Activated CD4-positive, alpha-beta T cell treated with anti-CD3 and anti-CD28 coated beads, Interleukin-2, amount 10 ng/mL, durations not matched to agents 24 days and 14 days (primary cell): ENCODE measurements around the gene HMX3. TPM values are rescaled to one million over a fixed set of nuclear protein-coding genes. Genes with fewer than 3 reads are reported as not detected.

ENCODE experiments used
- DNase-seq: peaks from one replicate; pipeline ENCODE4 v3.0.0; 2022
- H3K27ac Mint-ChIP-seq: one replicate; pipeline ENCODE4 v1.8.0; 2022; ENCODE audit warnings: mild to moderate bottlenecking, mixed read lengths
- H3K27me3 Mint-ChIP-seq: one replicate; pipeline ENCODE4 v1.8.0; 2022; ENCODE audit warnings: mixed read lengths
- H3K36me3 Mint-ChIP-seq: one replicate; pipeline ENCODE4 v1.8.0; 2022; ENCODE audit warnings: low read depth, mild to moderate bottlenecking, mixed read lengths
- H3K4me1 Mint-ChIP-seq: one replicate; pipeline ENCODE4 v1.8.0; 2021; ENCODE audit warnings: mixed read lengths
- H3K4me3 Mint-ChIP-seq: one replicate; pipeline ENCODE4 v1.8.0; 2022; ENCODE audit warnings: mild to moderate bottlenecking, moderate library complexity, mixed read lengths
- H3K9me3 Mint-ChIP-seq: one replicate; pipeline ENCODE4 v1.8.0; 2021; ENCODE audit warnings: mixed read lengths
- intact Hi-C: fragments of 100-400 bp; cut with micrococcal nuclease; formaldehyde crosslinking; loops from one replicate; pipeline ENCODE4 v1.15.1; 2023
- total RNA-seq: library from RNA; stranded (reverse); gene quantifications from 2 replicates; pipeline ENCODE4 v1.2.3, GENCODE V29; 2022

Gene HMX3
- total RNA-seq, 1 donor from 2014 or later: not detected

DNA sequence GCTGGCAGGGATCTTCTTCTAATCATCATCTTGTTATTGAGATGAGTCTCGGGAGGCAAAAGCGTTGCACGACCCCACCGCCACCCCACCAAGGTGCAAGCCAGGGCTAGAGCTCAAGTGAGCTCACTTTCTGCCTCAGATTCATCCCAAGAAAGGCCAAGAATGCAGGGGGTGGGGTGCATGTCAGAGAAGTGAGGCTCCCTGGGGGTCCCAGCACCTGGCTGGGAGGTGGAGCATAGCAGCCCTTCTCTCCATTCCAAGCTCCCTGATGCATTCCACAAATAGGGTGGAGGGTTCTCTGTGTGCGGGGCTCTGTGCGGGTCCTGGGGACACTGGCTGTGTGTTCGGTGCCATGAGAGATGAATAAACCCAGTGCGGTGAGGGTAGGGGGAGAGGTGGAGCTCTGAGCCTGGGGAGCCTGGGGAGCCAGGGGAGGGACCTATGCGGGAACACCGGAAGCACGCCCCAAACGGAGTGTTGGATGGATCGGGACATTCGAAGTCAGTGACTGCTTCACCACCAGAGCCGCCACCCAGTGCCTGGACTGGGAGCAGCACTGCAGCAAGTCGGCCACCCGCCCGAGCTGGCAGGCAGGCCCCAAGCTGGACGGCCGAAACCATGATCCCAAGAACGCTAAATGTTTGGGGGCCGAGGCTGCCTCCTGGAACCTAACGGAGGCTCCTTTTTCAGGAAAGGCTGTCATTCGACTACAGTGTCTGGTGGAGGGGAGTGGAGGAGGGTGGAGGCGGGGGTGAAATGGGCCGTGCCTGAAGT lies 17.9 kb upstream of the HMX3 start:
- no peak for DNase-seq
- H3K4me3 Mint-ChIP-seq: no peak overlapping the region
- H3K27ac Mint-ChIP-seq: no peak overlapping the region
- peaks cover 37% of the 10 kb centered on the region for H3K27me3 Mint-ChIP-seq
- H3K36me3 Mint-ChIP-seq: no peaks in the 10 kb centered on the region
- no peaks in the 10 kb centered on the region for H3K9me3 Mint-ChIP-seq
- no peaks in the 10 kb centered on the region for H3K4me1 Mint-ChIP-seq
- intact Hi-C loops: no loop called here

GRCh38 chr10:123119081-123119480 lies 16.7 kb upstream of the HMX3 start:
- Mint-ChIP-seq H3K4me1 (no peaks in the 10 kb centered on the region), H3K9me3 (no peaks in the 10 kb centered on the region), H3K27ac (no peak overlapping the region), H3K27me3 (peaks cover 38% of the 10 kb centered on the region), H3K4me3 (no peak overlapping the region), H3K36me3 (no peaks in the 10 kb centered on the region)
- DNase-seq: no peak
- intact Hi-C loops: no loop called here

DNA sequence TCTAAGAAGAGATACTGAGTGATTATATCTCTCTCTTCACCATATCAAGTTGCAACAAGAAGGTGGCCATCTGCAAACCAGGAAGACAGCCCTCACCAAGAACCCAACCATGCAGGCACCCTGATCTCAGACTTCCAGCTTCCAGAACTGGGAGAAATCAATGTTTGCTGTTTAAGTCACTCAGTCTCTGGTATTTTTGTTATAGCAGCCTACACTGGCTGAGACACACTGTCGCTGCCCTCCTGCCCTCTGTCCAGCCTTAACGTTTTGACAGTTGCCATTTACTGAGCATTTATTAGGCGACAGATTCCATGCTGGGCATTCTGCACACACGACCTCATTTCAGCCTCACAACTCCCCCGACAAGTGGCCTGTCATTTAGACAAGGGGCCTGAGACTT lies 9.5 kb upstream of the HMX3 start:
- H3K4me1 Mint-ChIP-seq: no peaks in the 10 kb centered on the region
- H3K4me3 Mint-ChIP-seq: no peak overlapping the region
- peaks cover 53% of the 10 kb centered on the region for H3K27me3 Mint-ChIP-seq
- intact Hi-C loops: no loop called here
- no peaks in the 10 kb centered on the region for H3K36me3 Mint-ChIP-seq
- H3K27ac Mint-ChIP-seq: no peak overlapping the region
- no peaks in the 10 kb centered on the region for H3K9me3 Mint-ChIP-seq
- no peak for DNase-seq

DNA sequence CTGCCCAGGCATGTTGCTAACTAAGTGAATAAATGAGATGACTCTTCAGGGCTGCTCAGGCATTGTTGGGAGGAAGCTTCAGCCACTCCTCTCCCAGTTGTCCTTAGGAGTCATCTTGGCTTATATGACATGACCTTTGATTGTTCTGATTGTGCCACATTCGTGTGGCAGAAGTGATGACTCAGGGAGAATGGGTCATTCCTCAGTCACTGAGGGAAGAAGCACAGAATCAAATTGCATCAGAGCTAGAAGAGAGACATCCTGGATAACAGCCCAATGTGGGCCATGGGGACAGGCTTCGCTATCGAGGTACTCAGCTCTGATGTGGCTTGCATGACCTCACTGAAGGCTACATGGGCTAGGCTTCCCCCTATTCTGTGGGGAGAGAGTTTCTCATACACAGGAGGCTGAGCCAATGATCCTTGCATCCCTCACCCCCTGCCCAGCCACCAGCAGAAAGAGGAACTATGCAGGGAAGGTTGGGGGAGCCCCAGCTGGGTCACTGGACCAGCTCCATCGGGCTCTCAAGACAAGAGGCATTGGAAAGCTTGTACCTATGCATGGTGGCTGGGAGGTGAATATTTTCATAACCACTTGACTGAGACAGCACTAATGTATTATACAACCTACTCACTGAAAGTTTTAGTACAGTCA lies 6.0 kb upstream of the HMX3 start:
- H3K27ac Mint-ChIP-seq: no peak overlapping the region
- intact Hi-C loops: no loop called here
- peaks cover 70% of the 10 kb centered on the region for H3K27me3 Mint-ChIP-seq
- no peak overlapping the region for H3K4me3 Mint-ChIP-seq
- H3K4me1 Mint-ChIP-seq: peaks cover 7% of the 10 kb centered on the region
- H3K36me3 Mint-ChIP-seq: no peaks in the 10 kb centered on the region
- H3K9me3 Mint-ChIP-seq: no peaks in the 10 kb centered on the region
- no peak for DNase-seq

- Mint-ChIP-seq H3K4me3 (peak overlapping the region; percentile 73), H3K4me1 (peaks cover 10% of the 10 kb centered on the region), H3K36me3 (peaks cover 2% of the 10 kb centered on the region), H3K27ac (peak overlapping the region; percentile 40), H3K27me3 (peaks cover 67% of the 10 kb centered on the region), H3K9me3 (no peaks in the 10 kb centered on the region)
- DNase-seq: peak; percentile 95
- intact Hi-C loops: loop anchor here (1.0 to 2.0 kb wide), 4 partner anchors 12 to 426 kb away; no protein-coding TSS in a partner anchor
These were observed 2.9 kb upstream of the HMX3 start for GRCh38 chr10:123132576-123133477.

DNA sequence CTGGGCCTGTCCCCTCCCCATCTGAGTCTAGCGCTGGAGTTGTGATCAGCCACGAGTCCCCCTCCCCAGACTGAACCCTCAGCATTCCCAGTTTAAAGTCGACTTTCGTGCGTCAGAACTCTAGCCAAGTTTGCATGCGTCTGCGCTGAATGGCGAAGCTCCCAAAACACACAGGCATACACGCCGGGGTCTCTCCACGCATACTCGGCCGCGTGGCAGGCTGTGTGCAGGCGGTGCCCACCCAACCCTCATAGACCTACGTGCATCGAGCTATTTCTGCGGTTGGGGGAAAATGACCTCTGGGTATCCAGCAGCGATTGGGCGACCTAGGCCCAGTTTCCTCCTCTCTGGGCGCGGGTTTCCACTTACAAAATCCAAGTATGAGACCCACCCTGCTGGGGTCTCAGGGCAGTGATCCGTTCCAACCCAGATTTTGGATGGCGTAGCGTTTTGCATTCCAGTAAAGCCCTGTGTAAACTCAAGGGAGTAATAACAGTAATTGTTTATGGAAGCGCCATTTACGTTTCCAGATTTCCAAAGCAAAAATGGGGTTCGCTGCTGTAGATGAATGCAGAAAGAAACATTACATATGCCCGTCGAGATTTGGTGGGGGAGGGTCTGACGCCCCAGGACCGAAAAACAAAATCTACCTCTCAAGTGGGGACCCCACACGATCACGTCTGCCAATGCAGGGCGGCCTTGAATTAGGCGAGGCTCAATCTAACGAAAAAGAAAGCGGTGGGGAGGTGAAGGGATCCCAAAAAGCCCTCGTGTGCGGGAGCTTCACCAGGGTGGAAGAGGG lies 2.0 kb upstream of the HMX3 start:
- H3K27me3 Mint-ChIP-seq: peaks cover 69% of the 10 kb centered on the region
- no peaks in the 10 kb centered on the region for H3K9me3 Mint-ChIP-seq
- peak overlapping the region; percentile 73 for H3K4me3 Mint-ChIP-seq
- intact Hi-C loops: loop anchor here (1.0 to 2.0 kb wide), 4 partner anchors 12 to 426 kb away; no protein-coding TSS in a partner anchor
- peaks cover 10% of the 10 kb centered on the region for H3K4me1 Mint-ChIP-seq
- H3K36me3 Mint-ChIP-seq: peaks cover 2% of the 10 kb centered on the region
- no peak for DNase-seq
- H3K27ac Mint-ChIP-seq: peak overlapping the region; percentile 65

GRCh38 chr10:123134343-123134914 lies 1.3 kb upstream of the HMX3 start:
- H3K4me3 Mint-ChIP-seq: peak overlapping the region; percentile 43
- H3K36me3 Mint-ChIP-seq: peaks cover 2% of the 10 kb centered on the region
- H3K27me3 Mint-ChIP-seq: peaks cover 70% of the 10 kb centered on the region
- peak overlapping the region; percentile 65 for H3K27ac Mint-ChIP-seq
- peak; percentile 63 for DNase-seq
- no peaks in the 10 kb centered on the region for H3K9me3 Mint-ChIP-seq
- H3K4me1 Mint-ChIP-seq: peaks cover 11% of the 10 kb centered on the region
- intact Hi-C loops: no loop called here

DNA sequence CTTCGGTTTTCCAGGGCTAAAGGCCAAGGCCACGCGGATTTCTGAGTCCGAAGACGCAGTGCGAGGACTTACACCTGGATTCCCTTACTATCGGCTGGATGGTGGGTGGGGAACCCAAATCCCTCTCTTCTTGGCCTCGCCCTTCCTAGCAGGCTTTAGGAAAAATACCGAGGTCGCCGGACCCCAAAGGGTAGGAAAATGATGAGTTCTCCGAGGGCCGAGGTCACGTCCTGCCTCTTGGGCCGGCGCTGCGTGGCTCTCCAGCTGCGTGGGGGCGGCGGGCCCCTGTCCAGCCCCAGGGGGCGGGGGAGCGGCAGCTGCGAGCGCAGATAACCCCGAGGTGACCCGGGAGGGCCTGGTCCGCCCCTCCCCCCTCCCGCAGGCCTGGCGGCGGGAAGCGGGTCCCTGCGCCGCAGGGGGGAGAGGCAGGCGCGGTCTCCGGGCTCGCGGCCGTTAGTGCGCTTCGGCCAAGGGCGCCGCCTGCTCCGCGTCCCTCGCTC lies 805 bp upstream of the HMX3 start:
- H3K36me3 Mint-ChIP-seq: peaks cover 2% of the 10 kb centered on the region
- H3K4me3 Mint-ChIP-seq: no peak overlapping the region
- peaks cover 70% of the 10 kb centered on the region for H3K27me3 Mint-ChIP-seq
- no peaks in the 10 kb centered on the region for H3K9me3 Mint-ChIP-seq
- intact Hi-C loops: loop anchor here (1.0 kb wide), 1 partner anchor 14 kb away; no protein-coding TSS in a partner anchor
- no peak for DNase-seq
- H3K4me1 Mint-ChIP-seq: peaks cover 11% of the 10 kb centered on the region
- H3K27ac Mint-ChIP-seq: no peak overlapping the region

- peaks cover 74% of the 10 kb centered on the region for H3K27me3 Mint-ChIP-seq
- intact Hi-C loops: no loop called here
- peak overlapping the region; percentile 58 for H3K4me3 Mint-ChIP-seq
- peaks cover 13% of the 10 kb centered on the region for H3K4me1 Mint-ChIP-seq
- peaks cover 2% of the 10 kb centered on the region for H3K36me3 Mint-ChIP-seq
- peak overlapping the region; percentile 56 for H3K27ac Mint-ChIP-seq
- DNase-seq: no peak
- no peaks in the 10 kb centered on the region for H3K9me3 Mint-ChIP-seq
These were observed 543 bp downstream of the HMX3 start for GRCh38 chr10:123136221-123136805.

GRCh38 chr10:123136806-123137642 lies 1.3 kb downstream of the HMX3 start:
- H3K27ac Mint-ChIP-seq: peak overlapping the region; percentile 90
- H3K9me3 Mint-ChIP-seq: no peaks in the 10 kb centered on the region
- peaks cover 75% of the 10 kb centered on the region for H3K27me3 Mint-ChIP-seq
- intact Hi-C loops: no loop called here
- peak overlapping the region; percentile 75 for H3K4me3 Mint-ChIP-seq
- peak; percentile 71 for DNase-seq
- H3K36me3 Mint-ChIP-seq: peaks cover 5% of the 10 kb centered on the region
- peaks cover 13% of the 10 kb centered on the region for H3K4me1 Mint-ChIP-seq

GRCh38 chr10:123139165-123139520 lies 3.4 kb downstream of the HMX3 start:
- H3K4me3 Mint-ChIP-seq: no peak overlapping the region

More at GRCh38 chr10:123139165-123139520, 3.4 kb downstream of the HMX3 start:
- Mint-ChIP-seq H3K36me3 (peaks cover 5% of the 10 kb centered on the region), H3K9me3 (peaks cover 4% of the 10 kb centered on the region), H3K27me3 (peaks cover 70% of the 10 kb centered on the region), H3K27ac (peak overlapping the region; percentile 66), H3K4me1 (peaks cover 6% of the 10 kb centered on the region)
- no peak for DNase-seq
- intact Hi-C loops: loop anchor here (1.0 kb wide), 1 partner anchor 9 kb away; the partner anchor contains the start of gene HMX2
